Activated CD8-positive, alpha-beta T cell treated with anti-CD3 and anti-CD28 coated beads for 36 hours (primary cell): ENCODE data around the gene TMEM63A. TPM values are rescaled to one million over a fixed set of nuclear protein-coding genes. Genes with fewer than 3 reads are reported as not detected.

Experiments
- ATAC-seq: fragments of 200-7000 bp; cut with Tn5 transposase; one replicate; pipeline ENCODE4 v1.10.0; 2021; ENCODE audit warnings: mild to moderate bottlenecking, moderate library complexity
- CTCF ChIA-PET: fragments of 350-600 bp; sonication (Branson Sonifier 250); formaldehyde crosslinking; loops from one replicate; lab custom pipeline; 2021; ENCODE audit warnings: antibody characterized with exemption; lab: Charles Lee
- POLR2A ChIA-PET: fragments of 350-600 bp; sonication (Branson Sonifier 250); formaldehyde crosslinking; loops from one replicate; lab custom pipeline; 2021; ENCODE audit warnings: antibody characterized with exemption; lab: Charles Lee
- DNase-seq: peaks from one replicate; pipeline ENCODE4 v3.0.0-alpha.2; 2020
- H3K27ac Mint-ChIP-seq: one replicate; pipeline ENCODE4 v1.8.0; 2021; ENCODE audit warnings: mild to moderate bottlenecking, mixed read lengths
- H3K27me3 Mint-ChIP-seq: one replicate; pipeline ENCODE4 v1.8.0; 2021; ENCODE audit warnings: mixed read lengths
- H3K36me3 Mint-ChIP-seq: one replicate; pipeline ENCODE4 v1.8.0; 2021; ENCODE audit warnings: low read depth, mixed read lengths
- H3K4me1 Mint-ChIP-seq: one replicate; pipeline ENCODE4 v1.8.0; 2021; ENCODE audit warnings: low read depth, mixed read lengths
- H3K4me3 Mint-ChIP-seq: one replicate; pipeline ENCODE4 v1.8.0; 2021; ENCODE audit warnings: mild to moderate bottlenecking, moderate library complexity, mixed read lengths
- H3K9me3 Mint-ChIP-seq: one replicate; pipeline ENCODE4 v1.8.0; 2021; ENCODE audit warnings: mixed read lengths
- CTCF ChIP-seq: fragments of 200-600 bp; IDR thresholded peaks from one replicate; pipeline ENCODE4 v1.8.0; 2022; ENCODE audit warnings: antibody characterized with exemption, mild to moderate bottlenecking
- intact Hi-C: fragments of 100-400 bp; cut with micrococcal nuclease; formaldehyde crosslinking; loops from one replicate; pipeline ENCODE4 v1.10.0; 2022
- total RNA-seq, 2 experiments: library from RNA; stranded (reverse); gene quantifications; one replicate each; pipeline ENCODE4 v1.2.3, GENCODE V29; 2021

The TMEM63A gene
- total RNA-seq, 2 experiments from 2014 or later: 51.4 to 54.6 TPM

DNA sequence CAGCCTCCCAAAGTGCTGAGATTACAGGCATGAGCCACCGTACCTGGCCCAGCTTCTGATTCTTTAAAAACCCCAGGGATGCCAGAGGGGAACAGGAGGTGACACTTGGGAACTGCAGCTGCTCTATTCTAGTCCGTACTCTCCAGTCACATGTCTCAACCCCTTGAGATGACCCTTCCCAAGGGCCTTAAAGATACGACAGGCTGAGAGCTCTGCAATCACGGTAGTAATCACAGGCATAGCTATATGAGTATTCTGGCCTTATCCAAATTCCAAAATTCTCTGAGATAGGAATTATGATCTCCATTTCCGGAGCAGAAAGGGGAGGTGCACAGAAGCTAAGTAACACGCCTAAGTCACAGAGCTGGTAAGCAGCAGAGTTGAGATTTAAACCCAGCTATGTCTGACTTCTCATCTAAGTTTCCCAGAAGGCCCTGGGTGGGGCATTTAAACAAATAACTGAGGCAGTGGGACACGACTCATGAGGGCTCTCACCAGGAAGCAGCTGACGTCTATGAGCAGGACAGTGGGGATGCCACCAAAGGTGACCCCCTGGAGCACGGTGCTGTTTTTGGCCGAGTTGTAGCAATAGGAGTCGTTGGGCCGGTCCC lies 5.2 kb downstream of the TMEM63A start:
- POLR2A ChIA-PET: interaction anchor here (1.3 to 1.5 kb wide), 2 partner anchors 10 to 99 kb away, joined by 3 to 4 read pairs; partner anchors contain the start of gene SRP9
- no peak overlapping the region for H3K4me3 Mint-ChIP-seq

GRCh38 chr1:225875044-225875815 lies 7.0 kb downstream of the TMEM63A start:
- H3K36me3 Mint-ChIP-seq: peaks cover 26% of the 10 kb centered on the region
- H3K27ac Mint-ChIP-seq: peak overlapping the region; percentile 49
- TF ChIP-seq CTCF: no peak
- no peaks in the 10 kb centered on the region for H3K27me3 Mint-ChIP-seq
- no peak overlapping the region for H3K4me3 Mint-ChIP-seq
- no peaks in the 10 kb centered on the region for H3K9me3 Mint-ChIP-seq
- ChIA-PET POLR2A (interaction anchor here (0.6 kb wide), 1 partner anchor 180 kb away, joined by 3 read pairs; no protein-coding TSS in a partner anchor), CTCF (interaction anchor here (1.1 kb wide), 1 partner anchor 36 kb away, joined by 3 read pairs; no protein-coding TSS in a partner anchor)
- peaks cover 58% of the 10 kb centered on the region for H3K4me1 Mint-ChIP-seq
- DNase-seq (no peak), ATAC-seq (no peak)
- intact Hi-C loops: no loop called here

More for the DNA sequence above, 5.2 kb downstream of the TMEM63A start:
- TF ChIP-seq CTCF: no peak
- ATAC-seq (no peak), DNase-seq (no peak)
- Mint-ChIP-seq H3K27ac (no peak overlapping the region), H3K27me3 (no peaks in the 10 kb centered on the region), H3K4me1 (peaks cover 64% of the 10 kb centered on the region), H3K9me3 (no peaks in the 10 kb centered on the region), H3K36me3 (peaks cover 21% of the 10 kb centered on the region)
- intact Hi-C loops: no loop called here
- CTCF ChIA-PET: interaction anchor here (0.9 to 2.0 kb wide), 4 partner anchors 12 to 247 kb away, joined by 3 to 6 read pairs (median 4); no protein-coding TSS in a partner anchor

- Mint-ChIP-seq H3K27ac (no peak overlapping the region), H3K4me1 (peaks cover 50% of the 10 kb centered on the region), H3K36me3 (peaks cover 26% of the 10 kb centered on the region), H3K27me3 (no peaks in the 10 kb centered on the region), H3K4me3 (no peak overlapping the region), H3K9me3 (no peaks in the 10 kb centered on the region)
- no peak for DNase-seq
- CTCF ChIA-PET: interaction anchor here (1.7 kb wide), 1 partner anchor 8 kb away, joined by 7 read pairs; the partner anchor contains the start of gene TMEM63A
- intact Hi-C loops: no loop called here
- POLR2A ChIA-PET: interaction anchor here (0.6 to 1.4 kb wide), 3 partner anchors 8 to 181 kb away, joined by 3 to 6 read pairs (median 3); partner anchors contain the start of genes SRP9 and TMEM63A
- TF ChIP-seq CTCF: no peak
- no peak for ATAC-seq
Observed at GRCh38 chr1:225874431-225874830, 7.7 kb downstream of the TMEM63A start.

DNA sequence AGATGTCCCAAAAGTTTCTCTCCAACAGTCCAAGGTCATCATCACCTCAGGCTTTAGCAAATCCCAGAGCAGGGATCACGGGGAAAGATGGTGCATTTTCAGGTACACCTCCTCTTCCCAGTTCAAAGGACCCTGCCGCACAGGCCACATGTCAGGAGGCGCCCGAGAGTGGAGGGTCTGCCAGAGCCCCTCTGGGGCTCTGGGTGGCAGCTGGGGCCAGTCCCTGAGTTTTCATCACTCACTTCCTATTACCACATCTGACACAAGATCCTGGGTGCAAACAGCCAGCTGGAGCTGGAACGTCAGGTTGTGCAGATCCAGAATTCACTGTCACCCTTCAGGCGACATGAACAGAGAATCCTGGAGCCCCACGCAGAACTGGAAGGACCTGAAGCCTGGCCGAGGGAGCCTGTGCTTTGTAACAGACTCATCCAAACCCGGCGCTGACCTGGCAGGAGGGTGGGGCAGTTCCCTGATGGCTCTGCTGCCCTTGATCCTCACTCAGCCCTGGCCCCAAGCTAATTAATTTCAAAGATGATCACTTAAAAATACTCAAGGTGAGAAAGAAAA lies 8.8 kb downstream of the TMEM63A start:
- Mint-ChIP-seq H3K27me3 (no peaks in the 10 kb centered on the region), H3K27ac (no peak overlapping the region)
- CTCF ChIA-PET: interaction anchor here (1.7 kb wide), 1 partner anchor 9 kb away, joined by 7 read pairs; the partner anchor contains the start of gene TMEM63A

More for the DNA sequence above, 8.8 kb downstream of the TMEM63A start:
- Mint-ChIP-seq H3K4me3 (no peak overlapping the region), H3K36me3 (peaks cover 28% of the 10 kb centered on the region), H3K4me1 (peaks cover 41% of the 10 kb centered on the region), H3K9me3 (no peaks in the 10 kb centered on the region)
- no peak for DNase-seq
- POLR2A ChIA-PET: interaction anchor here (1.1 to 1.4 kb wide), 3 partner anchors 9 to 98 kb away, joined by 3 to 6 read pairs (median 3); partner anchors contain the start of genes SRP9 and TMEM63A
- TF ChIP-seq CTCF: no peak
- no peak for ATAC-seq
- intact Hi-C loops: no loop called here
